HL-60 (cell line): Measurements from ENCODE around the gene MOAP1.

Experiments used
- CTCF ChIP-seq: IDR thresholded peaks from one replicate; pipeline ENCODE4 v1.5.1; 2011; ENCODE audit warnings: low read length, control low read depth, inconsistent platforms; ENCODE audit not compliant: insufficient read depth
- GABPA ChIP-seq: IDR thresholded peaks from 2 replicates; pipeline ENCODE4 v1.6.1; 2012; ENCODE audit warnings: low read depth
- POLR2AphosphoS5 ChIP-seq: IDR thresholded peaks from 2 replicates; pipeline ENCODE4 v1.6.1; 2012; ENCODE audit warnings: low read depth
- SPI1 ChIP-seq: IDR thresholded peaks from 2 replicates; pipeline ENCODE4 v1.6.1; 2012; ENCODE audit warnings: low read depth, mild to moderate bottlenecking, borderline replicate concordance

- no peak for TF ChIP-seq CTCF
- no peak for TF ChIP-seq SPI1
- TF ChIP-seq POLR2AphosphoS5: no peak
- no peak for TF ChIP-seq GABPA
Measured at GRCh38 chr14:93186466-93186865, 1.8 kb upstream of the MOAP1 start.
